ENCODE measurements around the gene KSR1.

The KSR1 gene

GRCh38 chr17:27575912-27576252, 119.6 kb downstream of the KSR1 start:
- TF ChIP-seq CTCF (IDR thresholded peaks at IDR 0.05; ENCODE audit: control insufficient read depth, extremely low read depth, insufficient read depth), result no peak

GRCh38 chr17:27576477-27577083, 120.3 kb downstream of the KSR1 start:
- DNase-seq (ENCODE audit: low read depth), result no peak
- TF ChIP-seq CTCF (IDR thresholded peaks at IDR 0.05; ENCODE audit: control insufficient read depth, extremely low read depth, insufficient read depth), result no peak
- no peak overlapping the region for H3K4me3 ChIP-seq (ENCODE audit: low read depth, low read length)

More at GRCh38 chr17:27575912-27576252, 119.6 kb downstream of the KSR1 start:
- H3K4me3 ChIP-seq (ENCODE audit: low read depth, low read length), result no peak overlapping the region
- DNase-seq (ENCODE audit: low read depth), result no peak

- DNase-seq (ENCODE audit: low read depth), result no peak
- no peak overlapping the region for H3K4me3 ChIP-seq (ENCODE audit: low read depth, low read length)
- no peak for TF ChIP-seq CTCF (IDR thresholded peaks at IDR 0.05; ENCODE audit: control insufficient read depth, extremely low read depth, insufficient read depth)
Observed at GRCh38 chr17:27577121-27577761, 121.0 kb downstream of the KSR1 start.

- no peak for TF ChIP-seq CTCF (IDR thresholded peaks at IDR 0.05; ENCODE audit: control insufficient read depth, extremely low read depth, insufficient read depth)
- no peak overlapping the region for H3K4me3 ChIP-seq (ENCODE audit: low read depth, low read length)
- DNase-seq (ENCODE audit: low read depth), result no peak
Observed at GRCh38 chr17:27577884-27578717, 121.9 kb downstream of the KSR1 start.

- no peak overlapping the region for H3K4me3 ChIP-seq (ENCODE audit: low read depth, low read length)
- no peak for DNase-seq (ENCODE audit: low read depth)
- TF ChIP-seq CTCF (IDR thresholded peaks at IDR 0.05; ENCODE audit: control insufficient read depth, extremely low read depth, insufficient read depth), result no peak
Observed at GRCh38 chr17:27578718-27579085, 122.5 kb downstream of the KSR1 start.

GRCh38 chr17:27579304-27579703, 123.1 kb downstream of the KSR1 start:
- no peak overlapping the region for H3K4me3 ChIP-seq (ENCODE audit: low read depth, low read length)
- TF ChIP-seq CTCF (IDR thresholded peaks at IDR 0.05; ENCODE audit: control insufficient read depth, extremely low read depth, insufficient read depth), result no peak
- no peak for DNase-seq (ENCODE audit: low read depth)
